ENCODE results near the gene KLRC2.
"Not testable (repeated sequence)": the region's sequence is repeated elsewhere in the genome, so short reads cannot be mapped to it uniquely, and the experiment has no call there.

- not testable (repeated sequence) for TF ChIP-seq CTCF, POLR2AphosphoS5, POLR2A (IDR thresholded peaks at IDR 0.05)
Observed at GRCh38 chr12:10435816-10436215, at the start of gene KLRC2.

Data from prostate gland (tissue), 2 donors.